ENCODE results near the gene SLC25A48.

SLC25A48 gene

DNA sequence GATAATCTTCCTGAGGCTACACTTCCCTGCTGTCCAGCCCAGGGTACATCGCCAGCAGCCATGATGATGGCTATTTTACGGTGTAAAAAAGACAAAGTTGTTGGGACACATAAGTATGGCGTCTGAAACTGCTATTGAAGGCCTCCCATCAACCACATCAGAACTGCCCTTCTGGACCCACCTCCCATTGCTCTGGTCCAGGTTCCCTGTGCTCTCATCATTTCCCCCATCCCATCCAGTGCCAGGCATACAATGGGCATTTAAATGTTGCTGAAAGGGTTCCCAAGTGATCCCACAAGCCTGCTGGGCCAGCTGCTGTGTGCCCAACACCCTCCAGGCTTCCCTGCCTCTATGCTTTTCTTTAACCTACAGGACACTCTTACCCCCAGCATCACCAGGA is 50.6 kb downstream of the SLC25A48 start:
- Histone ChIP-seq H3K9ac (ENCODE audit: low read depth, low read length) (no peak overlapping the region), H3K4me3 (ENCODE audit: low read length) (no peak overlapping the region), H3K4me1 (ENCODE audit: insufficient read depth, low read length) (peaks cover 3% of the 10 kb centered on the region; the same call in 1 of the 2 replicates), H3K27ac (ENCODE audit: low read depth, low read length) (no peak overlapping the region), H3K9me3 (ENCODE audit: insufficient read depth, low read depth, low read length) (no peaks in the 10 kb centered on the region), H3K36me3 (ENCODE audit: insufficient read depth, low read length) (no peaks in the 10 kb centered on the region), H3K27me3 (ENCODE audit: insufficient read depth, low read length) (peaks cover 24% of the 10 kb centered on the region)
- 92% methylated on average over 3 of the region's 3 CpGs for WGBS

DNA sequence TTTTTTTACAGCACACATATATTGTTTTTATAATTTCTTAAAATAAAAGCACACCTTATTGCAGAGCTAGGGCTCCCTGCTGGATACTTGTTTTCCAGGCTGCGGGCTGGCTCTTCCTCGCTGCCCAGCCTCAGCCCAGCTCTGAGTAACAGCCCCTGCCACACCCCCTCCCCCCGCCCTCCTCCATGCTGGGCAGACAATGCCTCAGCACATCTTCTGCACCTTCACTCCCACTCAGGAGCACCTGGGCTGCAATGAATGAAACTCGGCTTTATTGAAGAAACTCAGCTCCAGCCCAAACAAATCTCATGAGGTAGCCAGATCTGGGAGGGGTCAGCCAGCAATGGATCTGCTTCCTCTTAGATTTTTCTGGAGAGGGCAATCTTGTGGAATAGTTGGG is 51.7 kb downstream of the SLC25A48 start:
- H3K4me3 ChIP-seq (ENCODE audit: low read length): no peak overlapping the region
- H3K36me3 ChIP-seq (ENCODE audit: insufficient read depth, low read length): no peaks in the 10 kb centered on the region
- no peak overlapping the region for H3K9ac ChIP-seq (ENCODE audit: low read depth, low read length)
- 46% methylated on average over 4 of the region's 4 CpGs for WGBS
- H3K27ac ChIP-seq (ENCODE audit: low read depth, low read length): no peak overlapping the region
- H3K4me1 ChIP-seq (ENCODE audit: insufficient read depth, low read length): peaks cover 3% of the 10 kb centered on the region; the same call in 1 of the 2 replicates
- H3K27me3 ChIP-seq (ENCODE audit: insufficient read depth, low read length): peaks cover 28% of the 10 kb centered on the region
- H3K9me3 ChIP-seq (ENCODE audit: insufficient read depth, low read depth, low read length): no peaks in the 10 kb centered on the region

GRCh38 chr5:135887447-135887864 is 53.0 kb downstream of the SLC25A48 start:
- H3K9me3 ChIP-seq (ENCODE audit: insufficient read depth, low read depth, low read length): no peaks in the 10 kb centered on the region
- no peaks in the 10 kb centered on the region for H3K36me3 ChIP-seq (ENCODE audit: insufficient read depth, low read length)
- WGBS: 8% methylated on average over 8 of the region's 8 CpGs
- H3K9ac ChIP-seq (ENCODE audit: low read depth, low read length): no peak overlapping the region
- peaks cover 28% of the 10 kb centered on the region for H3K27me3 ChIP-seq (ENCODE audit: insufficient read depth, low read length)
- H3K4me3 ChIP-seq (ENCODE audit: low read length): peak overlapping the region; percentile 26; the same call in 1 of the 2 replicates
- H3K4me1 ChIP-seq (ENCODE audit: insufficient read depth, low read length): peaks cover 3% of the 10 kb centered on the region; the same call in 1 of the 2 replicates
- no peak overlapping the region for H3K27ac ChIP-seq (ENCODE audit: low read depth, low read length)

DNA sequence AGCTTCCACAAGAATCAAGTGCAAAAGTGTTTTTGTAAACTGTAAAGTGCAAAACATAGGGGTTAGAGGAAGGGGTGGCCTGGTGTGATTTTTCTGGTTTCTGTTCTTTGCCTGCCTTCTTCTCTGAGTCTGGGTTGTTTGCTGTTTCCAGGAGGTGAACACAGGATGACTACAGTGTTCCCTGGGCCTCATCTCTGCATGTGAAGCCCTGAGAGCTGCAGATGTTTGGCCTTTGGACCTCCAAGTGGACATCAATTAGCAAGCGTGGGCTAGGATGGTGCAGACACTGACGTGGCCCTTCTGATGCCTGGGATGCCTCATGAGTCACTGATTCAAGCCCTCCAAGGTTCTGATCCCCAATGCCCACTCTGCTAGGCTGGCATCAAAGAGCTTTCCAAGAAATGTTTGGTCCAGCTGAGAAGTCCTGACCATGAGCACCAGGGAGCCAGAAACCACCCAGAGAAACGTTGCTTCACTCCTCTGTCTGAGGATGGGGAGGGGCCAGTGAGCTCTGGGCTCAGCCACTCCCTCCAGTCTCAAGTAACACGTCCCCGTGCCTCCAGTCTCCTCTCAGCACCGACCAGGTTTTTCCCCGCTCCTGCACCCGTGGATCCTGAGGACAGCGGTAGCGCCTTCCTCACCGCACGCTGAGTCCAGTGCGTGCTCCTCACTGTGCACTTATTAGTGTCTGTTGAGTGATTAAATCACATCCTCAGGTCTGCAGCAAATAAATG is 53.6 kb downstream of the SLC25A48 start:
- 42% methylated on average over 13 of the region's 13 CpGs for WGBS
- Histone ChIP-seq H3K4me3 (ENCODE audit: low read length) (no peak overlapping the region; the same call in 1 of the 2 replicates), H3K4me1 (ENCODE audit: insufficient read depth, low read length) (peaks cover 3% of the 10 kb centered on the region; the same call in 1 of the 2 replicates)

GRCh38 chr5:135890296-135890695 is 55.8 kb downstream of the SLC25A48 start:
- H3K9me3 ChIP-seq (ENCODE audit: insufficient read depth, low read depth, low read length): no peaks in the 10 kb centered on the region
- peaks cover 28% of the 10 kb centered on the region for H3K27me3 ChIP-seq (ENCODE audit: insufficient read depth, low read length)
- 67% methylated on average over 1 of the region's 2 CpGs for WGBS
- no peak overlapping the region for H3K4me3 ChIP-seq (ENCODE audit: low read length)
- H3K27ac ChIP-seq (ENCODE audit: low read depth, low read length): no peak overlapping the region
- no peaks in the 10 kb centered on the region for H3K36me3 ChIP-seq (ENCODE audit: insufficient read depth, low read length)
- no peak overlapping the region for H3K9ac ChIP-seq (ENCODE audit: low read depth, low read length)
- peaks cover 3% of the 10 kb centered on the region; the same call in 1 of the 2 replicates for H3K4me1 ChIP-seq (ENCODE audit: insufficient read depth, low read length)

More for the DNA sequence above, 53.6 kb downstream of the SLC25A48 start:
- Histone ChIP-seq H3K9me3 (ENCODE audit: insufficient read depth, low read depth, low read length) (no peaks in the 10 kb centered on the region), H3K27me3 (ENCODE audit: insufficient read depth, low read length) (peaks cover 28% of the 10 kb centered on the region), H3K9ac (ENCODE audit: low read depth, low read length) (no peak overlapping the region), H3K36me3 (ENCODE audit: insufficient read depth, low read length) (no peaks in the 10 kb centered on the region), H3K27ac (ENCODE audit: low read depth, low read length) (no peak overlapping the region)

DNA sequence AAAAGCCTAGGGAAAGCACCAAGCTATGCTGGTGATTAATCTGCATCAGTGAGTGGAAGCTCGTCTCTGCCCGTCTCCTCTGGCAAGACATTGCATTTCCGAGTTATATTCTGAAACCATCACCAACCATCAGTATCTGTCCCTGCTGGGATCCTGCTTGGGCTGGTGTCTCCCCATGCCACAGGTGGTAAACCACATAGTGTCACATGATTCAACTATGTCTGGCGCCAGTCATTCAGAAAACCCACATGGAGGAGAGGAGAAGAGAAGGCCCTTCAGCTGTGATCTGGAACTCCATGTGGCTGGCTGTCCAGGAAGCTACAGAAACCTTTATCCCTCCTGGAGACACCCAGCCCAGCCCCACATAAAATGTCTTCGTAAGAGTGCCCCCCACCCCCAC is 56.4 kb downstream of the SLC25A48 start:
- H3K4me1 ChIP-seq (ENCODE audit: insufficient read depth, low read length): peaks cover 3% of the 10 kb centered on the region; the same call in 1 of the 2 replicates
- 93% methylated on average over 5 of the region's 5 CpGs for WGBS
- H3K27ac ChIP-seq (ENCODE audit: low read depth, low read length): no peak overlapping the region
- no peaks in the 10 kb centered on the region for H3K36me3 ChIP-seq (ENCODE audit: insufficient read depth, low read length)
- H3K9me3 ChIP-seq (ENCODE audit: insufficient read depth, low read depth, low read length): no peaks in the 10 kb centered on the region
- peaks cover 28% of the 10 kb centered on the region for H3K27me3 ChIP-seq (ENCODE audit: insufficient read depth, low read length)
- H3K4me3 ChIP-seq (ENCODE audit: low read length): no peak overlapping the region
- no peak overlapping the region for H3K9ac ChIP-seq (ENCODE audit: low read depth, low read length)

GRCh38 chr5:135891268-135891667 is 56.8 kb downstream of the SLC25A48 start:
- 89% methylated on average over 2 of the region's 2 CpGs for WGBS
- H3K27me3 ChIP-seq (ENCODE audit: insufficient read depth, low read length): peaks cover 28% of the 10 kb centered on the region
- no peak overlapping the region for H3K4me3 ChIP-seq (ENCODE audit: low read length)
- no peaks in the 10 kb centered on the region for H3K36me3 ChIP-seq (ENCODE audit: insufficient read depth, low read length)
- H3K4me1 ChIP-seq (ENCODE audit: insufficient read depth, low read length): peaks cover 3% of the 10 kb centered on the region; the same call in 1 of the 2 replicates
- H3K9ac ChIP-seq (ENCODE audit: low read depth, low read length): no peak overlapping the region
- no peaks in the 10 kb centered on the region for H3K9me3 ChIP-seq (ENCODE audit: insufficient read depth, low read depth, low read length)
- no peak overlapping the region for H3K27ac ChIP-seq (ENCODE audit: low read depth, low read length)

GRCh38 chr5:135891791-135892190 is 57.3 kb downstream of the SLC25A48 start:
- peaks cover 28% of the 10 kb centered on the region for H3K27me3 ChIP-seq (ENCODE audit: insufficient read depth, low read length)

GRCh38 chr5:135894276-135894675 is 59.8 kb downstream of the SLC25A48 start:
- Histone ChIP-seq H3K4me3 (ENCODE audit: low read length) (no peak overlapping the region), H3K36me3 (ENCODE audit: insufficient read depth, low read length) (no peaks in the 10 kb centered on the region), H3K9ac (ENCODE audit: low read depth, low read length) (no peak overlapping the region), H3K27ac (ENCODE audit: low read depth, low read length) (no peak overlapping the region), H3K27me3 (ENCODE audit: insufficient read depth, low read length) (peaks cover 16% of the 10 kb centered on the region), H3K4me1 (ENCODE audit: insufficient read depth, low read length) (no peaks in the 10 kb centered on the region), H3K9me3 (ENCODE audit: insufficient read depth, low read depth, low read length) (no peaks in the 10 kb centered on the region)
- WGBS: 86% methylated on average over 8 of the region's 8 CpGs

More at GRCh38 chr5:135891791-135892190, 57.3 kb downstream of the SLC25A48 start:
- no peak overlapping the region for H3K27ac ChIP-seq (ENCODE audit: low read depth, low read length)
- H3K4me3 ChIP-seq (ENCODE audit: low read length): no peak overlapping the region
- no peaks in the 10 kb centered on the region for H3K9me3 ChIP-seq (ENCODE audit: insufficient read depth, low read depth, low read length)
- H3K36me3 ChIP-seq (ENCODE audit: insufficient read depth, low read length): no peaks in the 10 kb centered on the region
- H3K9ac ChIP-seq (ENCODE audit: low read depth, low read length): no peak overlapping the region
- H3K4me1 ChIP-seq (ENCODE audit: insufficient read depth, low read length): peaks cover 3% of the 10 kb centered on the region; the same call in 1 of the 2 replicates

GRCh38 chr5:135894789-135895188 is 60.3 kb downstream of the SLC25A48 start:
- H3K27ac ChIP-seq (ENCODE audit: low read depth, low read length): no peak overlapping the region
- no peak overlapping the region for H3K9ac ChIP-seq (ENCODE audit: low read depth, low read length)
- peaks cover 11% of the 10 kb centered on the region for H3K27me3 ChIP-seq (ENCODE audit: insufficient read depth, low read length)
- no peaks in the 10 kb centered on the region for H3K9me3 ChIP-seq (ENCODE audit: insufficient read depth, low read depth, low read length)
- H3K4me1 ChIP-seq (ENCODE audit: insufficient read depth, low read length): no peaks in the 10 kb centered on the region
- H3K36me3 ChIP-seq (ENCODE audit: insufficient read depth, low read length): no peaks in the 10 kb centered on the region
- H3K4me3 ChIP-seq (ENCODE audit: low read length): no peak overlapping the region
- WGBS: 88% methylated on average over 1 of the region's 2 CpGs

DNA sequence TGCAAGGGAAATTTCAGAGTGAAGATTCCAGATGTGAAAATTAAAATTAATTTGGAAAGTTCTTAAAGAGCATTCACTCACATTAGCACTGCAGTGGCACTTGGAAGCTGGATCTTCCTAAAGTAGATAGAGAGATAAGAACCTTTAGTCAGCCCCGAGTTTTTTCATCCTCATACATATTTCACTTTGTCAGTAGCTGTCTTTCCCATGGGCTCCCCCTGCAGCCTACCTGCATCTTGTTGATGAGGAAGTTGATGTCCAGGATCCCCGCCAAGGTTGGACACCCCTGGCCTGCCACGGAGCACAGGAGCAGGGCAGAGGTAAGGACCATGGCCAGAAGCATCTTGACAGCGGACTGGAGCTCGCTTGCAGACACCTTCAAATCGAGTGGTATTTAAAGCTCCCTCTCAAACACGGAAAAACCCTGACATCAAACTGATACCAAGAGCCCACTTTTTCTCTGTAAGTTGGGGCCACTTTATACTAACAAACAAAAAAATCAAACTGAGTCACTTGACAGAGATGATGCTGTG is 61.1 kb downstream of the SLC25A48 start, which contains the start of gene IL9:
Gene IL9 (minus strand): TSS at position 368 of the 533 bp plus-strand sequence. CDS start 25 bp downstream, at position 343.
- H3K36me3 ChIP-seq (ENCODE audit: insufficient read depth, low read length): no peaks in the 10 kb centered on the region
- no peaks in the 10 kb centered on the region for H3K9me3 ChIP-seq (ENCODE audit: insufficient read depth, low read depth, low read length)
- H3K9ac ChIP-seq (ENCODE audit: low read depth, low read length): no peak within 1 kb of the TSS
- H3K4me1 ChIP-seq (ENCODE audit: insufficient read depth, low read length): no peaks in the 10 kb centered on the region
- H3K27ac ChIP-seq (ENCODE audit: low read depth, low read length): no peak within 1 kb of the TSS
- WGBS: 78% methylated on average over 7 of the region's 7 CpGs
- no peak within 1 kb of the TSS for H3K4me3 ChIP-seq (ENCODE audit: low read length)
- H3K27me3 ChIP-seq (ENCODE audit: insufficient read depth, low read length): peaks cover 7% of the 10 kb centered on the region; the same call in 1 of the 2 replicates
